SK-N-SH (cell line): Measurements from ENCODE around the gene SLCO3A1. TPM values are rescaled to one million over a fixed set of nuclear protein-coding genes. Genes with fewer than 3 reads are reported as not detected.

Experiments
- CTCF ChIA-PET: fragments of 300-600, 350-600 bp; formaldehyde crosslinking; extraction: SDS; loops from one replicate; lab custom pipeline; 2021; lab: Yijun Ruan, JAX
- POLR2A ChIA-PET: fragments of 350-600 bp; sonication (Branson Sonifier 250); formaldehyde crosslinking; extraction: SDS; loops from one replicate; lab custom pipeline; 2020; ENCODE audit warnings: antibody characterized with exemption, inconsistent platforms; lab: Yijun Ruan, JAX
- DNase-seq: peaks from one replicate; pipeline ENCODE4 v3.0.0; 2012
- H2AFZ ChIP-seq: fragments of 200-600 bp; sonication (generic); 2 replicates; pipeline ENCODE4 v1.8.1; 2016; ENCODE audit warnings: antibody characterized with exemption, mild to moderate bottlenecking, low read depth
- H3F3A ChIP-seq: fragments of 200-600 bp; sonication (generic); replicated peaks from 2 replicates; pipeline ENCODE3; 2016; ENCODE audit warnings: antibody characterized with exemption, mild to moderate bottlenecking; ENCODE audit not compliant: insufficient read depth
- H3K27ac ChIP-seq, 2 experiments: fragments of 200-500 bp in 1 of 2; fragments of 200-600 bp in 1 of 2; sonication (Bioruptor generic) in 1 of 2; sonication (generic), shearing (Covaris generic) in 1 of 2; 2 replicates each; pipeline versions ENCODE4 v1.5.1 to v1.6.1; 2014 to 2016; ENCODE audit warnings: low read depth in 2 of 2, inconsistent platforms in 1 of 2, low read length in 1 of 2, mild to moderate bottlenecking in 1 of 2, mixed read lengths in 1 of 2
- H3K27me3 ChIP-seq: fragments of 200-600 bp; sonication (generic), shearing (Covaris generic); 2 replicates; pipeline ENCODE4 v1.6.1; 2016; ENCODE audit warnings: mixed run types; ENCODE audit not compliant: insufficient read depth
- H3K36me3 ChIP-seq, 2 experiments: fragments of 200-500 bp in 1 of 2; fragments of 200-600 bp in 1 of 2; sonication (Bioruptor generic) in 1 of 2; sonication (generic) in 1 of 2; replicated peaks in 1 of 2; 2 replicates each; pipeline versions ENCODE3 to v1.5.1; 2014 to 2016; ENCODE audit warnings: low read length in 1 of 2, mild to moderate bottlenecking in 1 of 2; ENCODE audit not compliant: insufficient read depth in 2 of 2, control insufficient read depth in 1 of 2
- H3K4me1 ChIP-seq, 2 experiments: fragments of 200-500 bp in 1 of 2; fragments of 200-600 bp in 1 of 2; sonication (Bioruptor generic) in 1 of 2; sonication (generic), shearing (Covaris generic) in 1 of 2; 2 replicates each; pipeline versions ENCODE4 v1.5.1 to v1.6.1; 2014 to 2016; ENCODE audit warnings: low read depth in 1 of 2, low read length in 1 of 2, mixed run types in 1 of 2; ENCODE audit not compliant: insufficient read depth in 2 of 2, control insufficient read depth in 1 of 2
- H3K4me2 ChIP-seq: fragments of 200-600 bp; sonication (generic), shearing (Covaris generic); 2 replicates; pipeline ENCODE4 v1.6.1; 2017; ENCODE audit warnings: mixed run types
- H3K4me3 ChIP-seq, 2 experiments: fragments of 200-500 bp in 1 of 2; fragments of 200-600 bp in 1 of 2; sonication (Bioruptor generic) in 1 of 2; sonication (generic), shearing (Covaris generic) in 1 of 2; 2 replicates each; pipeline versions ENCODE4 v1.5.1 to v1.8.1; 2014 to 2016; ENCODE audit warnings: low read depth in 2 of 2, inconsistent platforms in 1 of 2, low read length in 1 of 2, mild to moderate bottlenecking in 1 of 2, mixed read lengths in 1 of 2, moderate library complexity in 1 of 2
- H3K79me2 ChIP-seq: fragments of 200-600 bp; sonication (generic); 2 replicates; pipeline ENCODE4 v1.8.1; 2017; ENCODE audit warnings: mild to moderate bottlenecking; ENCODE audit not compliant: insufficient read depth
- H3K9ac ChIP-seq: fragments of 200-600 bp; sonication (generic); 2 replicates; pipeline ENCODE4 v1.6.1; 2017; ENCODE audit warnings: mixed run types
- H3K9me2 ChIP-seq: fragments of 200-600 bp; sonication (generic); 2 replicates; pipeline ENCODE4 v1.6.1; 2017; ENCODE audit warnings: mixed run types
- H3K9me3 ChIP-seq: fragments of 200-600 bp; sonication (generic); 2 replicates; pipeline ENCODE4 v1.6.1; 2017; ENCODE audit warnings: mixed run types, mild to moderate bottlenecking, moderate library complexity
- H4K20me1 ChIP-seq: fragments of 200-600 bp; sonication (generic); 2 replicates; pipeline ENCODE4 v1.6.1; 2017; ENCODE audit warnings: mild to moderate bottlenecking, mixed run types; ENCODE audit not compliant: insufficient read depth
- ELF1 ChIP-seq: IDR thresholded peaks from 2 replicates; pipeline ENCODE4 v1.4.0; 2012
- EZH2phosphoT487 ChIP-seq: fragments of 200-600 bp; sonication (generic); IDR thresholded peaks from 2 replicates; pipeline ENCODE4 v1.6.1; 2017; ENCODE audit warnings: low read depth, mixed run types, mild to moderate bottlenecking, antibody characterized with exemption, moderate library complexity, borderline replicate concordance
- FOSL2 ChIP-seq: IDR thresholded peaks from 2 replicates; pipeline ENCODE4 v1.4.0; 2012; ENCODE audit warnings: low read depth, mild to moderate bottlenecking, moderate library complexity, borderline replicate concordance
- FOXJ3 ChIP-seq: sonication (generic); formaldehyde crosslinking; IDR thresholded peaks from 2 replicates; pipeline ENCODE4 v1.5.1; 2020; ENCODE audit warnings: mild to moderate bottlenecking, missing genetic modification reagents
- GABPA ChIP-seq: IDR thresholded peaks from 2 replicates; pipeline ENCODE4 v1.4.0; 2012; ENCODE audit warnings: low read depth, mild to moderate bottlenecking
- MAX ChIP-seq: IDR thresholded peaks from 2 replicates; pipeline ENCODE4 v1.4.0; 2012; ENCODE audit warnings: low read depth
- NFIC ChIP-seq: IDR thresholded peaks from 2 replicates; pipeline ENCODE4 v1.4.0; 2012; ENCODE audit warnings: borderline replicate concordance
- PBX3 ChIP-seq: IDR thresholded peaks from 2 replicates; pipeline ENCODE4; 2012
- RAD21 ChIP-seq: IDR thresholded peaks from 2 replicates; pipeline ENCODE4 v1.6.1; 2012; ENCODE audit warnings: mild to moderate bottlenecking, low read length
- RFX5 ChIP-seq: IDR thresholded peaks from 2 replicates; pipeline ENCODE4 v1.6.1; 2012; ENCODE audit warnings: mild to moderate bottlenecking, improper control_type of control experiment, low read length
- SIN3A ChIP-seq: IDR thresholded peaks from 2 replicates; pipeline ENCODE4 v1.6.1; 2012; ENCODE audit warnings: low read depth, mild to moderate bottlenecking, low read length, moderate library complexity, borderline replicate concordance
- TEAD4 ChIP-seq: IDR thresholded peaks from 2 replicates; pipeline ENCODE4 v1.4.0; 2012; ENCODE audit warnings: mild to moderate bottlenecking, borderline replicate concordance; ENCODE audit not compliant: insufficient read depth
- YY1 ChIP-seq: IDR thresholded peaks from 2 replicates; pipeline ENCODE4 v1.4.0; 2012; ENCODE audit warnings: low read depth, mild to moderate bottlenecking
- WGBS: methylation state at CpG from one replicate; pipeline ENCODE4 v1.1.6; 2017; ENCODE audit warnings: low lambda C conversion rate; 5-methylcytosine and 5-hydroxymethylcytosine counted together
- polyA plus RNA-seq, 3 experiments: library from polyadenylated mRNA; depleted of rRNA; stranded (reverse); fragments of >200 nt; gene quantifications; 2 replicates each; pipeline ENCODE4 v1.2.3, GENCODE V29; 2012
- TF ChIP-seq, protein P1 (sequence below): fragments of 200-600 bp; sonication (generic); IDR thresholded peaks from 2 replicates; pipeline ENCODE4 v1.6.1; 2017; ENCODE audit warnings: antibody characterized with exemption, mild to moderate bottlenecking, moderate library complexity
- TF ChIP-seq, protein P2 (sequence below): fragments of 150-350 bp; IDR thresholded peaks from 2 replicates; pipeline ENCODE4 v1.6.1; 2016; ENCODE audit warnings: mild to moderate bottlenecking, low read depth, low read length
- TF ChIP-seq, protein P3 (sequence below): IDR thresholded peaks from 2 replicates; pipeline ENCODE4 v1.6.1; 2012; ENCODE audit warnings: mild to moderate bottlenecking, low read depth, low read length, moderate library complexity

SLCO3A1 gene
- polyA plus RNA-seq, 1 of the 3 experiments (the other 2 are of a cell fraction) = 19.7 TPM

DNA sequence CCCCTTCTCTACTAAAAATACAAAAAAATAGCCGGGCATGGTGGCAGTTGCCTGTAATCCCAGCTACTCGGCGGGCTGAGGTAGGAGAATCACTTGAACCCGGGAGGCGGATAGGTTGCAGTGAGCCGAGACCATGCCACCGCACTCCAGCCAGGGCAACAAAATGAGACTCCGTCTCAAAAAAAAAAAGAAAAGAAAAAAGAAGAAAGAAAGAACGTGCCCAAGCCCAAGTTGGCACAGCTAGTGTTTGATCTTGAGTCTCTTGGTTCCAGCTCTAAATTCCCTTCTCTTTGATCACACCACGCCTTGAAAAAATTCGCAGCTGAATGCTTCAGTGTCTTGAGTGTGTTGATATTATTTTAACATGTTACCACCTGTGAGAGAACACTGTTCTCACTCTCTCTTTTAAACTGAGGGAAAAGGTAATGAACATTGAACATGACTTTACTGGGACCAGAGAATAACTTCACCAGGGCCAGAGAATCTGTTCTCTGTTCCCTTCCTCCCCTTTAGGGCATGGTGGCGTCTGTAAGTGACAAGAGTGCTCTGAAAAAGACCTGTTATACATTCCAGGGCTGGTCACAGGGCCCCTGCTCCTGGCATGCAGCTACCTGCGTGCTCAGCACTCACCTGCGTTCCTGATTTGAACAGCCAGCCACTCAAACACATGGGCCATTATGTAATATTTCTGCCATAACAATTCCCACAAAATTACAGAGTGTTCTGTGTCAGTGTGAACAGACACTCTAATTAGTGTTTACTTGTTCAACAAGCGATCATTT is 19.0 kb downstream of the SLCO3A1 start:
- Histone ChIP-seq H3K36me3 (no peaks in the 10 kb centered on the region), H3K27me3 (no peaks in the 10 kb centered on the region), H3K9me2 (no peaks in the 10 kb centered on the region), H3F3A (peaks cover 12% of the 10 kb centered on the region), H3K9ac (no peak overlapping the region), H4K20me1 (no peaks in the 10 kb centered on the region), H3K9me3 (no peaks in the 10 kb centered on the region), H3K27ac (no peak overlapping the region), H3K4me2 (no peak overlapping the region), H2AFZ (no peak overlapping the region), H3K4me1 (peaks cover under 1 to 3% of the 10 kb centered on the region in 2 experiments; a peak in 2 of 4 replicates), H3K4me3 (no peak overlapping the region), H3K79me2 (peaks cover 34% of the 10 kb centered on the region; the same call in 1 of the 2 replicates)
- TF ChIP-seq FOXJ3 (no peak), YY1 (no peak), FOSL2 (no peak), MAX (no peak), PBX3 (no peak), RAD21 (no peak), RFX5 (no peak), NFIC (no peak), ELF1 (no peak), TEAD4 (no peak), EZH2phosphoT487 (no peak), SIN3A (no peak), GABPA (no peak)
- TF ChIP-seq, protein P1, sequence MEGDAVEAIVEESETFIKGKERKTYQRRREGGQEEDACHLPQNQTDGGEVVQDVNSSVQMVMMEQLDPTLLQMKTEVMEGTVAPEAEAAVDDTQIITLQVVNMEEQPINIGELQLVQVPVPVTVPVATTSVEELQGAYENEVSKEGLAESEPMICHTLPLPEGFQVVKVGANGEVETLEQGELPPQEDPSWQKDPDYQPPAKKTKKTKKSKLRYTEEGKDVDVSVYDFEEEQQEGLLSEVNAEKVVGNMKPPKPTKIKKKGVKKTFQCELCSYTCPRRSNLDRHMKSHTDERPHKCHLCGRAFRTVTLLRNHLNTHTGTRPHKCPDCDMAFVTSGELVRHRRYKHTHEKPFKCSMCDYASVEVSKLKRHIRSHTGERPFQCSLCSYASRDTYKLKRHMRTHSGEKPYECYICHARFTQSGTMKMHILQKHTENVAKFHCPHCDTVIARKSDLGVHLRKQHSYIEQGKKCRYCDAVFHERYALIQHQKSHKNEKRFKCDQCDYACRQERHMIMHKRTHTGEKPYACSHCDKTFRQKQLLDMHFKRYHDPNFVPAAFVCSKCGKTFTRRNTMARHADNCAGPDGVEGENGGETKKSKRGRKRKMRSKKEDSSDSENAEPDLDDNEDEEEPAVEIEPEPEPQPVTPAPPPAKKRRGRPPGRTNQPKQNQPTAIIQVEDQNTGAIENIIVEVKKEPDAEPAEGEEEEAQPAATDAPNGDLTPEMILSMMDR = no peak
- TF ChIP-seq, protein P2, sequence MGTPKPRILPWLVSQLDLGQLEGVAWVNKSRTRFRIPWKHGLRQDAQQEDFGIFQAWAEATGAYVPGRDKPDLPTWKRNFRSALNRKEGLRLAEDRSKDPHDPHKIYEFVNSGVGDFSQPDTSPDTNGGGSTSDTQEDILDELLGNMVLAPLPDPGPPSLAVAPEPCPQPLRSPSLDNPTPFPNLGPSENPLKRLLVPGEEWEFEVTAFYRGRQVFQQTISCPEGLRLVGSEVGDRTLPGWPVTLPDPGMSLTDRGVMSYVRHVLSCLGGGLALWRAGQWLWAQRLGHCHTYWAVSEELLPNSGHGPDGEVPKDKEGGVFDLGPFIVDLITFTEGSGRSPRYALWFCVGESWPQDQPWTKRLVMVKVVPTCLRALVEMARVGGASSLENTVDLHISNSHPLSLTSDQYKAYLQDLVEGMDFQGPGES = no peak
- TF ChIP-seq, protein P3, sequence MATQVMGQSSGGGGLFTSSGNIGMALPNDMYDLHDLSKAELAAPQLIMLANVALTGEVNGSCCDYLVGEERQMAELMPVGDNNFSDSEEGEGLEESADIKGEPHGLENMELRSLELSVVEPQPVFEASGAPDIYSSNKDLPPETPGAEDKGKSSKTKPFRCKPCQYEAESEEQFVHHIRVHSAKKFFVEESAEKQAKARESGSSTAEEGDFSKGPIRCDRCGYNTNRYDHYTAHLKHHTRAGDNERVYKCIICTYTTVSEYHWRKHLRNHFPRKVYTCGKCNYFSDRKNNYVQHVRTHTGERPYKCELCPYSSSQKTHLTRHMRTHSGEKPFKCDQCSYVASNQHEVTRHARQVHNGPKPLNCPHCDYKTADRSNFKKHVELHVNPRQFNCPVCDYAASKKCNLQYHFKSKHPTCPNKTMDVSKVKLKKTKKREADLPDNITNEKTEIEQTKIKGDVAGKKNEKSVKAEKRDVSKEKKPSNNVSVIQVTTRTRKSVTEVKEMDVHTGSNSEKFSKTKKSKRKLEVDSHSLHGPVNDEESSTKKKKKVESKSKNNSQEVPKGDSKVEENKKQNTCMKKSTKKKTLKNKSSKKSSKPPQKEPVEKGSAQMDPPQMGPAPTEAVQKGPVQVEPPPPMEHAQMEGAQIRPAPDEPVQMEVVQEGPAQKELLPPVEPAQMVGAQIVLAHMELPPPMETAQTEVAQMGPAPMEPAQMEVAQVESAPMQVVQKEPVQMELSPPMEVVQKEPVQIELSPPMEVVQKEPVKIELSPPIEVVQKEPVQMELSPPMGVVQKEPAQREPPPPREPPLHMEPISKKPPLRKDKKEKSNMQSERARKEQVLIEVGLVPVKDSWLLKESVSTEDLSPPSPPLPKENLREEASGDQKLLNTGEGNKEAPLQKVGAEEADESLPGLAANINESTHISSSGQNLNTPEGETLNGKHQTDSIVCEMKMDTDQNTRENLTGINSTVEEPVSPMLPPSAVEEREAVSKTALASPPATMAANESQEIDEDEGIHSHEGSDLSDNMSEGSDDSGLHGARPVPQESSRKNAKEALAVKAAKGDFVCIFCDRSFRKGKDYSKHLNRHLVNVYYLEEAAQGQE = no peak
- WGBS = 91% methylated on average over 15 of the region's 15 CpGs
- ChIA-PET CTCF (no interaction called here), POLR2A (no interaction called here)
- DNase-seq = no peak
